ENCODE data around the gene BCAR3.

- no peak for TF ChIP-seq CTCF (IDR thresholded peaks at IDR 0.05)
- TF ChIP-seq POLR2AphosphoS5 (IDR thresholded peaks at IDR 0.05) = no peak
- TF ChIP-seq POLR2A (IDR thresholded peaks at IDR 0.05; ENCODE audit: low read depth) = no peak
- no peak for TF ChIP-seq EP300 (IDR thresholded peaks at IDR 0.05)
Measured at GRCh38 chr1:93672477-93673162, 9.0 kb downstream of the BCAR3 start.

All from esophagus muscularis mucosa (tissue), 4 donors.